Ishikawa (cell line): ENCODE results near the gene CAPRIN1.

Experiments used
- CEBPB ChIP-seq: IDR thresholded peaks from 2 replicates; pipeline ENCODE4 v1.6.1; 2012
- CREB1 ChIP-seq: IDR thresholded peaks from 2 replicates; pipeline ENCODE4 v1.6.1; 2012; ENCODE audit warnings: low read depth
- EGR1 ChIP-seq: IDR thresholded peaks from 2 replicates; pipeline ENCODE4 v1.6.1; 2012
- EP300 ChIP-seq: IDR thresholded peaks from 2 replicates; pipeline ENCODE4 v1.6.1; 2012; ENCODE audit warnings: borderline replicate concordance
- FOXM1 ChIP-seq: IDR thresholded peaks from 2 replicates; pipeline ENCODE4 v1.6.1; 2012; ENCODE audit warnings: low read depth, borderline replicate concordance
- MAX ChIP-seq: IDR thresholded peaks from 2 replicates; pipeline ENCODE4 v1.6.1; 2012
- NFIC ChIP-seq: IDR thresholded peaks from 2 replicates; pipeline ENCODE4 v1.6.1; 2012
- RAD21 ChIP-seq: IDR thresholded peaks from 2 replicates; pipeline ENCODE4 v1.6.1; 2012; ENCODE audit warnings: low read depth
- REST ChIP-seq: IDR thresholded peaks from 2 replicates; pipeline ENCODE4 v1.6.1; 2012; ENCODE audit warnings: low read depth, mild to moderate bottlenecking
- TAF1 ChIP-seq: IDR thresholded peaks from 2 replicates; pipeline ENCODE4 v1.6.1; 2012; ENCODE audit warnings: low read depth, mild to moderate bottlenecking
- TCF12 ChIP-seq: IDR thresholded peaks from 2 replicates; pipeline ENCODE4 v1.6.1; 2012; ENCODE audit warnings: low read depth
- TEAD4 ChIP-seq: IDR thresholded peaks from 2 replicates; pipeline ENCODE4 v1.6.1; 2012
- USF1 ChIP-seq: IDR thresholded peaks from 2 replicates; pipeline ENCODE4 v1.6.1; 2012
- YY1 ChIP-seq: IDR thresholded peaks from 2 replicates; pipeline ENCODE4 v1.6.1; 2012; ENCODE audit warnings: low read depth
- ZBTB7A ChIP-seq: IDR thresholded peaks from 2 replicates; pipeline ENCODE4 v1.6.1; 2012; ENCODE audit warnings: low read depth

The CAPRIN1 gene

GRCh38 chr11:34012734-34013133, 38.8 kb upstream of the CAPRIN1 start:
- no peak for TF ChIP-seq CREB1
- TF ChIP-seq YY1, result no peak
- TF ChIP-seq ZBTB7A, result no peak
- TF ChIP-seq TCF12, result no peak
- TF ChIP-seq NFIC, result no peak
- no peak for TF ChIP-seq EP300
- TF ChIP-seq FOXM1, result no peak
- TF ChIP-seq EGR1, result no peak
- no peak for TF ChIP-seq RAD21
- TF ChIP-seq CEBPB, result no peak
- no peak for TF ChIP-seq TEAD4
- TF ChIP-seq REST, result no peak

GRCh38 chr11:34013898-34014571, 37.5 kb upstream of the CAPRIN1 start:
- TF ChIP-seq CEBPB, result no peak
- TF ChIP-seq NFIC, result no peak
- no peak for TF ChIP-seq EP300
- no peak for TF ChIP-seq FOXM1
- TF ChIP-seq MAX, result no peak
- TF ChIP-seq CREB1, result no peak
- no peak for TF ChIP-seq RAD21
- no peak for TF ChIP-seq TAF1
- no peak for TF ChIP-seq USF1
- no peak for TF ChIP-seq EGR1
- TF ChIP-seq TEAD4, result no peak
- TF ChIP-seq REST, result no peak
- no peak for TF ChIP-seq ZBTB7A
- TF ChIP-seq YY1, result no peak

- no peak for TF ChIP-seq FOXM1
Observed at GRCh38 chr11:34021977-34022735, 29.4 kb upstream of the CAPRIN1 start.

GRCh38 chr11:34026432-34026831, 25.1 kb upstream of the CAPRIN1 start:
- no peak for TF ChIP-seq USF1
- no peak for TF ChIP-seq ZBTB7A
- TF ChIP-seq EP300, result no peak
- TF ChIP-seq TCF12, result no peak
- no peak for TF ChIP-seq YY1

GRCh38 chr11:34027516-34028408, 23.8 kb upstream of the CAPRIN1 start:
- TF ChIP-seq TEAD4 (no peak), CEBPB (no peak), MAX (no peak)

- TF ChIP-seq FOXM1, result no peak
- no peak for TF ChIP-seq TAF1
- no peak for TF ChIP-seq CREB1
- no peak for TF ChIP-seq MAX
- no peak for TF ChIP-seq NFIC
- TF ChIP-seq TEAD4, result no peak
- TF ChIP-seq EP300, result no peak
- TF ChIP-seq USF1, result no peak
- TF ChIP-seq RAD21, result no peak
- no peak for TF ChIP-seq YY1
- no peak for TF ChIP-seq CEBPB
- TF ChIP-seq ZBTB7A, result no peak
- TF ChIP-seq REST, result no peak
- TF ChIP-seq TCF12, result no peak
- TF ChIP-seq EGR1, result no peak
Observed at GRCh38 chr11:34028425-34028824, 23.1 kb upstream of the CAPRIN1 start.
